SW480 (cell line): ENCODE measurements around the gene KCNMB2.

ENCODE experiments used
- DNase-seq: peaks from one replicate; pipeline ENCODE4 v3.0.0-alpha.2; 2016; ENCODE audit warnings: low spot score

Gene KCNMB2

GRCh38 chr3:178568911-178569310, 32.7 kb downstream of the KCNMB2 start:
- DNase-seq, result no peak

- no peak for DNase-seq
These were observed 33.6 kb downstream of the KCNMB2 start for GRCh38 chr3:178569826-178570225.

- no peak for DNase-seq
These were observed 47.8 kb downstream of the KCNMB2 start for GRCh38 chr3:178583963-178584575.

- no peak for DNase-seq
These were observed 48.6 kb downstream of the KCNMB2 start for GRCh38 chr3:178584722-178585380.

- DNase-seq, result no peak
These were observed 49.2 kb downstream of the KCNMB2 start for GRCh38 chr3:178585454-178585853.

GRCh38 chr3:178586076-178586475, 49.8 kb downstream of the KCNMB2 start:
- DNase-seq, result no peak

GRCh38 chr3:178588628-178589027, 52.4 kb downstream of the KCNMB2 start:
- no peak for DNase-seq

- DNase-seq, result no peak
These were observed 57.5 kb downstream of the KCNMB2 start for GRCh38 chr3:178593786-178594185.

- DNase-seq, result no peak
These were observed 61.1 kb downstream of the KCNMB2 start for GRCh38 chr3:178597371-178597770.

GRCh38 chr3:178602856-178603255, 66.6 kb downstream of the KCNMB2 start:
- peak; percentile 57 for DNase-seq

GRCh38 chr3:178603735-178604134, 67.5 kb downstream of the KCNMB2 start:
- no peak for DNase-seq

GRCh38 chr3:178618197-178618596, 82.0 kb downstream of the KCNMB2 start:
- DNase-seq, result no peak

- DNase-seq, result no peak
These were observed 82.7 kb downstream of the KCNMB2 start for GRCh38 chr3:178618896-178619295.

- no peak for DNase-seq
These were observed 87.5 kb downstream of the KCNMB2 start for GRCh38 chr3:178623666-178624255.

GRCh38 chr3:178624276-178624675, 88.0 kb downstream of the KCNMB2 start:
- DNase-seq, result no peak

- DNase-seq, result no peak
These were observed 88.9 kb downstream of the KCNMB2 start for GRCh38 chr3:178625053-178625600.

GRCh38 chr3:178628037-178628436, 91.8 kb downstream of the KCNMB2 start:
- no peak for DNase-seq

GRCh38 chr3:178629430-178630178, 93.4 kb downstream of the KCNMB2 start:
- DNase-seq, result peak; percentile 19

GRCh38 chr3:178631950-178632349, 95.7 kb downstream of the KCNMB2 start:
- no peak for DNase-seq

GRCh38 chr3:178634975-178635374, 98.7 kb downstream of the KCNMB2 start:
- DNase-seq, result no peak

GRCh38 chr3:178637802-178638201, 101.6 kb downstream of the KCNMB2 start:
- no peak for DNase-seq

- no peak for DNase-seq
These were observed 109.3 kb downstream of the KCNMB2 start for GRCh38 chr3:178645503-178645902.
